NOMO-1 (cell line): Measurements from ENCODE around the gene LGR6.

Experiments
- DNase-seq, 2 experiments: peaks; one replicate each; lab custom pipeline; 2025; ENCODE audit not compliant: unreplicated experiment in 2 of 2; lab: John Stamatoyannopoulos, UW

LGR6 gene

DNA sequence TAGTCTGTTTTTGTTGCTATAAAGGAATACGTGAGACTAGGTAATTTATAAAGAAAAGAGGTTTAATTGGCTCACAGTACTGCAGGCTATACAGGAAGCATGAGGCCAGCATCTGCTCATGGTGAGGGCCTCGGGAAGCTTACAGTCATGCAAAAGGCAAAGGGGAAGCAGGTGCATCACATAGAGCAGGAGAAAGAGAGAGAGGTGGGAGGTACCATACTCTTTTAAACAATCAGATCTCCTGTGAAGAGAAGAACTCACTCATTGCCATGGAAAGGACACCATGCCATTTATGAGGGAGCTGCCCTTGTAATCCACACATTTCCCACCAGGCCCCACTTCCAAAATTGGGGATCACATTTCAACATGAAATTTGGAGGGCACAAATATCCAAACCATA lies 167.6 kb downstream of the LGR6 start:
- DNase-seq: no peak

DNA sequence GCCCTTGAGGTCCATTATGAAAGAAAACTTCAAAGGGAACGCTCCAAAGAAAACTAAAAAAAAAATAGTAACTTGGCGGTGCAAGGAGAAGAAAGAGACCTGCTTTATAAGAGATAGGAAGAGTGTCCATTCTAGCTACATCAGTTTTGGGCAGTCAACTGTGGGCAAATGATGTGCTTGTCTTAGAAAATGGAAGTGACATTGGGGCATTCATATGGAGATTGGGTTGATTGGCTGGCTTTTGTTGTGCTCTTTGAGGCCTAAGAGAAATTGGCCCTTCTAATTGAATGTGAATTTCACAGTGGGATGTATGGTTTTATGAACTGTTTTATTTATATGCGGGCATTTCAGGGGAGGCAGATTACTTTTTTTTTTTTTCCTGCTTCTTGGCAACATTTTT lies 168.1 kb downstream of the LGR6 start:
- no peak for DNase-seq

DNA sequence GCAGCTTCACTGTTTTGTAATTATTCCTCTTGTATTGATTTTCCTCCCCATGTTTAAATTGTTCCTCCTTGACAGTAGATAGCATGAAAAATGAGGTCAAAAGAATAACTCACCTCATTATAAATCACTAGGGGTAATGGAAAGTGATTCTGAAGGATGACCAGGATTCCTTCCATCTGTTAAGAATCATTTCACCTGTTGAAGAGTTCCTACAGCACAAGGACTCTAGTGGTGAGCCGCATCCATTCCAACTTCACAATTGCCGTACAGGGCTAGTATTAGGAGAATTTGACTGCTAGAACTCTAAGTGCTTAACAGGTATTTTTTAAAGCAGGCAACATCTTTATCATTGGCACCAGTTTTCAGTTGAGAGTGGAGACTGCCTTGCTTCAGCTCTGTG lies 168.6 kb downstream of the LGR6 start:
- DNase-seq: no peak

DNA sequence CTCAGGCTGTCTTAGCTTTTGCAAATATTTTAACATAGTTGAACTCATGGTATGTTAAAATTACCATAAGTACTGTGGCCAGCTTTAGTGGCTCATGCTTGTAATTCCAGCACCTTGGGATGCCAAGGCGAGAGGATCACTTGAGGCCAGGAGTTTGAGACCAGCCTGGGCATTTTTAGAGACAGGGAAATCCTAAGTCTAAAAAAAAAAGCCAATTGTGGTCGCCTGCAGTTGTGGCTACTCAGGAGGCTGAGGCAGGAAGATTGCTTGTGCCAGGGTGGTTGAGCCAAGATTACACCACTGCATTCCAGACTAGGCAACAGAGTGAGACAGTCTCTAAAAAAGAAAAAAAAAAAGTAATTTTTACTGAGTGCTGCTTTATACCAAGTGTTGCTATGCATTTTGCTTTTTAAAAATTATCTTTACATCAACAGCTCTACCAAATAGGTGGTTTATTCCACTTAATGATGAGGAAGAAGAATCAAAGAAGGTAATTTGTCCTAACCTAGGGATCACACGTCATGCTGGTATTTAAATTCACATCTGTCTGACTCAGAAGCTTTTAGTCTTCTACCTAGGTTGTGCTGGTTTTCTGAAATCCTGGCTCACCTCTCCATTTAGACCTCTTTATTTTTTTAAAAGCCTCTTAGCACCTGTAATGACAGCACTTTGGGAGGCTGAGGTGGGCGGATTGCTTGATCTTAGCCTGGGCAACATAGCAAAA lies 171.7 kb downstream of the LGR6 start:
- DNase-seq: no peak

DNA sequence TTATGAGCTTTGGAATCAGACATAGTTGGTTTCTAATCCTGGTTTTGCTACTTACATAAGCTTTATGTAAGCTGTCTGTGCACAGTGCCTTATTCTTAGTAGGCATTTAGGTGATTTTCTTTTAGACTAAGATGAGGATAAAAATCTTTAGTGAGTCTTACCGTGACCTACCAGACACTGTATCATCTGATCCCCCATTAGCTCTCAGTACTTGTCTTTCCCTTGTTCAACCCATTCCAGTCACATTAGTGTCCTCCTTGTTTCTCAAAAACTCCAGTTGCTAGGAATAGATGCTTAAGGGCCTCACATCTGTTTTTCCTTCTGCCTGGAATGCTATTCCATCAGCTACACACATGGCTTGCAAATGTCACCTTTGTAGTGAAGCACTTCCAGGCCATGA lies 173.7 kb downstream of the LGR6 start:
- DNase-seq: no peak
